ENCODE results near the gene YARS1. TPM values are rescaled to one million over a fixed set of nuclear protein-coding genes. Genes with fewer than 3 reads are reported as not detected.

Gene YARS1
- total RNA-seq, 1 experiment from 2014 or later: 194 TPM

DNA sequence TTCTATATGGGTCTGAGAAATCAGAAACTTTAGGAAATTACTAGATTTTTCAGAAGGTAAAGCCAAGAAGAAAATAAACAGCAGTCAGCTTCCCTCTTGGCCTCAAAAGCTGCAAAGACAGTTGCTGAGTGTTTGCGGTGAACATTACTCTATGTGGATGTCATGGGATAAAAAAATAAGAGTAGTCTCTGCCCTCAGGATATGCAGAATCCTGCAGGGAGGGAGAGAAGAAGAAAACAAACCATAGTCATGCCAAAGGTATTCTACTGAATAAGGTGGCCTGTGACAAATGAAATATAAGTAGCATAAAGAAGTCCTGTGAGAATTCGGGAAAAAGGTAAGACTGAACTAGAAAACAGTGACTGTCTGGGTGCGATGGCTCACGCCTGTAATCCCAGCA is 19.0 kb downstream of the YARS1 start:
- no peaks in the 10 kb centered on the region for H3K79me2 ChIP-seq (ENCODE audit: insufficient read depth, low read length)
- no peak for DNase-seq
- no peak overlapping the region for H2BK120ac ChIP-seq (ENCODE audit: low read depth, low read length, poor library complexity, severe bottlenecking)
- Mint-ChIP-seq H3K36me3 (ENCODE audit: insufficient read depth in 1 of 3, low read depth in 3 of 3) (peaks cover 51 to 83% (median 66%) of the 10 kb centered on the region in 3 experiments; a peak in 6 of 7 replicates), H3K4me1 (no peaks in the 10 kb centered on the region), H3K27ac (peak overlapping the region in 2 of 3 experiments; percentile 75 to 89; a peak in 3 of 7 replicates), H3K9me3 (no peaks in the 10 kb centered on the region), H3K27me3 (ENCODE audit: low read depth) (no peaks in the 10 kb centered on the region), H3K4me3 (no peak overlapping the region)
- H3K14ac ChIP-seq (ENCODE audit: insufficient read depth, low read length): no peak overlapping the region
- no peaks in the 10 kb centered on the region for H3K4me1 ChIP-seq (ENCODE audit: insufficient read depth, low read length)
- no peak overlapping the region for H2AK5ac ChIP-seq (ENCODE audit: insufficient read length, low read length)
- no peak overlapping the region for H3T11ph ChIP-seq (ENCODE audit: low read length)
- H2AFZ ChIP-seq (ENCODE audit: low read length): no peak overlapping the region
- no peak overlapping the region for H3K56ac ChIP-seq (ENCODE audit: insufficient read length, low read depth, low read length)
- H4K5ac ChIP-seq (ENCODE audit: insufficient read length, low read depth, low read length): no peak overlapping the region
- no peak overlapping the region for H3K18ac ChIP-seq (ENCODE audit: insufficient read length, low read depth, low read length)
- no peak overlapping the region for H3K23ac ChIP-seq (ENCODE audit: insufficient read length, low read depth, low read length)
- H2BK20ac ChIP-seq (ENCODE audit: low read depth, low read length, poor library complexity, severe bottlenecking): no peak overlapping the region
- no peak overlapping the region for H2BK15ac ChIP-seq (ENCODE audit: low read depth, low read length)
- no peak overlapping the region for H2BK5ac ChIP-seq (ENCODE audit: insufficient read length, low read length)
- no peak overlapping the region for H3K9ac ChIP-seq (ENCODE audit: extremely low read depth, insufficient read length, low read length)
- TF ChIP-seq, protein P1, sequence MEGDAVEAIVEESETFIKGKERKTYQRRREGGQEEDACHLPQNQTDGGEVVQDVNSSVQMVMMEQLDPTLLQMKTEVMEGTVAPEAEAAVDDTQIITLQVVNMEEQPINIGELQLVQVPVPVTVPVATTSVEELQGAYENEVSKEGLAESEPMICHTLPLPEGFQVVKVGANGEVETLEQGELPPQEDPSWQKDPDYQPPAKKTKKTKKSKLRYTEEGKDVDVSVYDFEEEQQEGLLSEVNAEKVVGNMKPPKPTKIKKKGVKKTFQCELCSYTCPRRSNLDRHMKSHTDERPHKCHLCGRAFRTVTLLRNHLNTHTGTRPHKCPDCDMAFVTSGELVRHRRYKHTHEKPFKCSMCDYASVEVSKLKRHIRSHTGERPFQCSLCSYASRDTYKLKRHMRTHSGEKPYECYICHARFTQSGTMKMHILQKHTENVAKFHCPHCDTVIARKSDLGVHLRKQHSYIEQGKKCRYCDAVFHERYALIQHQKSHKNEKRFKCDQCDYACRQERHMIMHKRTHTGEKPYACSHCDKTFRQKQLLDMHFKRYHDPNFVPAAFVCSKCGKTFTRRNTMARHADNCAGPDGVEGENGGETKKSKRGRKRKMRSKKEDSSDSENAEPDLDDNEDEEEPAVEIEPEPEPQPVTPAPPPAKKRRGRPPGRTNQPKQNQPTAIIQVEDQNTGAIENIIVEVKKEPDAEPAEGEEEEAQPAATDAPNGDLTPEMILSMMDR (conservative IDR thresholded peaks at IDR 0.05): no peak
- H4K8ac ChIP-seq (replicated peaks; ENCODE audit: insufficient read length, low read depth, low read length): no peak overlapping the region
- no peaks in the 10 kb centered on the region for H3K23me2 ChIP-seq (ENCODE audit: insufficient read length, low read depth, low read length, poor library complexity, severe bottlenecking)
- H3K79me1 ChIP-seq (ENCODE audit: insufficient read depth, low read depth, low read length, poor library complexity, severe bottlenecking): peaks cover 4% of the 10 kb centered on the region
- no CpG with 5 or more reads among the region's 4 CpGs for WGBS (ENCODE audit: extremely low coverage, insufficient read length, low lambda C conversion rate)
- H3K4me2 ChIP-seq (ENCODE audit: insufficient read depth, insufficient read length, low read length): no peak overlapping the region
- no peaks in the 10 kb centered on the region for H4K20me1 ChIP-seq (ENCODE audit: control insufficient read depth, insufficient read depth, insufficient read length)
- no peaks in the 10 kb centered on the region for H3K9me3 ChIP-seq (ENCODE audit: control insufficient read depth, low read depth, low read length)
- H2BK12ac ChIP-seq (ENCODE audit: insufficient read length, low read depth, low read length): no peak overlapping the region
- H3K4ac ChIP-seq (ENCODE audit: low read depth, low read length): no peak overlapping the region
- no peaks in the 10 kb centered on the region for H3K27me3 ChIP-seq (ENCODE audit: insufficient read depth, low read length)
- H4K91ac ChIP-seq (ENCODE audit: insufficient read length, low read depth, low read length): no peak overlapping the region
- no peak overlapping the region for H3K27ac ChIP-seq (ENCODE audit: insufficient read length, low read depth, low read length)
